Erythroblast (primary cell): ENCODE measurements around the gene NOX3.

ENCODE experiments used
- GATA1 ChIP-seq: IDR thresholded peaks from 2 replicates; pipeline ENCODE4 v1.6.1; 2011; ENCODE audit warnings: low read depth, mild to moderate bottlenecking, control low read depth, low read length, moderate library complexity
- POLR2A ChIP-seq: IDR thresholded peaks from 2 replicates; pipeline ENCODE4 v1.6.1; 2011; ENCODE audit warnings: mild to moderate bottlenecking, low read length

- TF ChIP-seq POLR2A = no peak
- no peak for TF ChIP-seq GATA1
Measured at GRCh38 chr6:155378724-155379123, 76.9 kb downstream of the NOX3 start.
